Stimulated activated CD4-positive, alpha-beta T cell treated with anti-CD3 and anti-CD28 coated beads, TNF-alpha, amount 100 ng/mL, for 48 hours (primary cell): Measurements from ENCODE around the gene SCGN.

Experiments
- DNase-seq, 3 donors: peaks; one replicate each; pipeline ENCODE4 v3.0.0-alpha.2; 2020; ENCODE audit warnings: low read depth in 3 of 3

The SCGN gene

GRCh38 chr6:25686856-25687255 is 34.8 kb downstream of the SCGN start:
- no peak for DNase-seq

GRCh38 chr6:25689966-25690365 is 38.0 kb downstream of the SCGN start:
- no peak for DNase-seq

GRCh38 chr6:25691894-25692293 is 39.9 kb downstream of the SCGN start:
- DNase-seq, result no peak

GRCh38 chr6:25692472-25692871 is 40.5 kb downstream of the SCGN start:
- DNase-seq, result no peak

GRCh38 chr6:25694366-25694765 is 42.4 kb downstream of the SCGN start:
- no peak for DNase-seq

- no peak for DNase-seq
Observed at GRCh38 chr6:25695671-25696070, 43.7 kb downstream of the SCGN start.

GRCh38 chr6:25697537-25698340 is 45.7 kb downstream of the SCGN start:
- DNase-seq, result no peak

GRCh38 chr6:25698631-25699030 is 46.6 kb downstream of the SCGN start:
- DNase-seq, result no peak

GRCh38 chr6:25699649-25700048 is 47.6 kb downstream of the SCGN start:
- DNase-seq, result no peak

- no peak for DNase-seq
Observed at GRCh38 chr6:25700761-25701160, 48.7 kb downstream of the SCGN start.

GRCh38 chr6:25701807-25702206 is 49.8 kb downstream of the SCGN start:
- no peak for DNase-seq

- DNase-seq, result no peak
Observed at GRCh38 chr6:25703005-25703404, 51.0 kb downstream of the SCGN start.

- no peak for DNase-seq
Observed at GRCh38 chr6:25704001-25704400, 52.0 kb downstream of the SCGN start.

GRCh38 chr6:25706314-25707014 is 54.4 kb downstream of the SCGN start:
- no peak for DNase-seq

GRCh38 chr6:25709761-25710160 is 57.7 kb downstream of the SCGN start:
- DNase-seq, result no peak

- no peak for DNase-seq
Observed at GRCh38 chr6:25710287-25710686, 58.3 kb downstream of the SCGN start.

GRCh38 chr6:25713824-25714223 is 61.8 kb downstream of the SCGN start:
- DNase-seq, result no peak

- no peak for DNase-seq
Observed at GRCh38 chr6:25714765-25715164, 62.8 kb downstream of the SCGN start.

- no peak for DNase-seq
Observed at GRCh38 chr6:25715794-25716193, 63.8 kb downstream of the SCGN start.

- no peak for DNase-seq
Observed at GRCh38 chr6:25717866-25718740, 66.1 kb downstream of the SCGN start.

- DNase-seq, result no peak
Observed at GRCh38 chr6:25726122-25726911, 74.3 kb downstream of the SCGN start.

GRCh38 chr6:25727028-25727427 is 75.0 kb downstream of the SCGN start:
- no peak for DNase-seq
